Measurements from ENCODE around the gene MTERF4. TPM values are rescaled to one million over a fixed set of nuclear protein-coding genes. Genes with fewer than 3 reads are reported as not detected.

Gene MTERF4
- total and polyA plus RNA-seq, 2 of the 13 experiments (the other 11 are each of a cell fraction or from before 2014, with no cell fraction given): 50.5 to 59.8 TPM

GRCh38 chr2:241150660-241151530 is 48.8 kb upstream of the MTERF4 start:
- peak overlapping the region; percentile 81 for H3K9ac ChIP-seq (ENCODE audit: insufficient read depth, low read depth, low read length)
- H3K27me3 ChIP-seq (ENCODE audit: control insufficient read depth in 1 of 2, insufficient read depth in 2 of 2, low read length in 2 of 2): no peaks in the 10 kb centered on the region; a peak in 1 of 5 replicates
- in situ Hi-C loops (cut with HindIII; ENCODE audit: extremely low pct_ligation_motif_present, low pct_unique_long_range_greater_than_20kb) (no loop called here), intact Hi-C loops (cut with micrococcal nuclease; ENCODE audit: unreplicated experiment) (loop anchor here (1.0 kb wide), 2 partner anchors 67 to 73 kb away; no protein-coding TSS in a partner anchor)
- no peak for ATAC-seq
- H3K4me2 ChIP-seq (ENCODE audit: low read depth, low read length): peak overlapping the region; percentile 87
- H3K4me1 ChIP-seq (ENCODE audit: insufficient read depth, low read length): peaks cover 25% of the 10 kb centered on the region
- H2AFZ ChIP-seq (ENCODE audit: low read length): no peak overlapping the region
- H3K9me3 ChIP-seq (ENCODE audit: low read length): no peaks in the 10 kb centered on the region
- peaks cover 3 to 14% of the 10 kb centered on the region in 2 experiments; a peak in 3 of 5 replicates for H3K36me3 ChIP-seq (replicated peaks in 1 of 2; ENCODE audit: control insufficient read depth in 1 of 2, insufficient read depth in 2 of 2, low read length in 2 of 2)
- peaks cover 22% of the 10 kb centered on the region for H3K79me2 ChIP-seq (ENCODE audit: insufficient read depth, low read length)
- WGBS (ENCODE audit: low lambda C conversion rate): 12% methylated on average over 28 of the region's 37 CpGs
- ChIA-PET POLR2A (interaction anchor here (0.7 to 2.7 kb wide), 9 partner anchors 15 to 460 kb away, joined by 3 to 21 read pairs (median 3); partner anchors contain the start of gene MTERF4), CTCF (ENCODE audit: low intra/inter-chr PET ratio, low total read pairs) (interaction anchor here (1.9 kb wide), 1 partner anchor 73 kb away, joined by 9 read pairs; no protein-coding TSS in a partner anchor)
- H3K4me3 ChIP-seq (replicated peaks in 1 of 3; ENCODE audit: insufficient read depth in 1 of 3, low read depth in 2 of 3, low read length in 3 of 3): peak overlapping the region; percentile 83 to 96 (median 91)
- no peaks in the 10 kb centered on the region for H4K20me1 ChIP-seq (ENCODE audit: insufficient read depth, low read length)
- peak overlapping the region; percentile 18 for H3K27ac ChIP-seq (ENCODE audit: extremely low read length, insufficient read depth, low read length)
- no TSS peak for BruUV-seq (replicated peaks)
- peak; percentile 53 for FAIRE-seq
- DNase-seq (ENCODE audit: low spot score): no peak
- TF ChIP-seq TFDP2 (CRISPR knock-in tag; IDR thresholded peaks at IDR 0.05) (no peak), HOMEZ (CRISPR knock-in tag; IDR thresholded peaks at IDR 0.05; ENCODE audit: low read depth) (no peak), RARA (CRISPR knock-in tag; IDR thresholded peaks at IDR 0.05) (no peak), ZNF235 (CRISPR knock-in tag; IDR thresholded peaks at IDR 0.05; ENCODE audit: borderline replicate concordance) (no peak), ZFY (CRISPR knock-in tag; IDR thresholded peaks at IDR 0.05) (no peak), REPIN1 (CRISPR knock-in tag; IDR thresholded peaks at IDR 0.05; ENCODE audit: borderline replicate concordance, low read depth) (no peak), DRAP1 (CRISPR knock-in tag; IDR thresholded peaks at IDR 0.05) (no peak), ARNT2 (CRISPR knock-in tag; IDR thresholded peaks at IDR 0.05; ENCODE audit: low read depth) (no peak), CBFB (CRISPR knock-in tag; IDR thresholded peaks at IDR 0.05) (no peak), MTA1 (CRISPR knock-in tag; IDR thresholded peaks at IDR 0.05; ENCODE audit: borderline replicate concordance) (no peak), KMT2A (CRISPR knock-in tag; IDR thresholded peaks at IDR 0.05) (0 out of 2 replicates have a peak, but pooled peaks have one; percentile 22), JUND (CRISPR knock-in tag; IDR thresholded peaks at IDR 0.05) (no peak), MNT (IDR thresholded peaks at IDR 0.05) (peak; percentile 68), EED (CRISPR knock-in tag; IDR thresholded peaks at IDR 0.05) (no peak; the same call in 1 of the 2 replicates), SIN3A (IDR thresholded peaks at IDR 0.05; ENCODE audit: borderline replicate concordance, low read depth, low read length) (no peak), EHMT2 (IDR thresholded peaks at IDR 0.05; ENCODE audit: borderline replicate concordance, low read depth, low read length) (no peak), MAFG (CRISPR knock-in tag; IDR thresholded peaks at IDR 0.05) (no peak), ZNF362 (CRISPR knock-in tag; IDR thresholded peaks at IDR 0.05; ENCODE audit: borderline replicate concordance) (no peak)
